ENCODE measurements around the gene MTFP1. TPM values are rescaled to one million over a fixed set of nuclear protein-coding genes. Genes with fewer than 3 reads are reported as not detected.

Gene MTFP1
- polyA plus RNA-seq, 1 donor: 9.9 TPM

GRCh38 chr22:30414525-30415047 lies 11.0 kb upstream of the MTFP1 start:
- no peak for DNase-seq
- Histone ChIP-seq H3K27me3 (ENCODE audit: control insufficient read depth, insufficient read depth, low read length) (no peaks in the 10 kb centered on the region), H3K27ac (ENCODE audit: low read length) (no peak overlapping the region), H3K36me3 (ENCODE audit: control insufficient read depth, insufficient read depth, low read length) (peaks cover 55% of the 10 kb centered on the region), H3K4me3 (ENCODE audit: low read length) (no peak overlapping the region), H3K9me3 (ENCODE audit: control insufficient read depth, low read depth, low read length) (no peaks in the 10 kb centered on the region), H3K4me1 (ENCODE audit: control insufficient read depth, insufficient read depth, low read length) (peaks cover 37% of the 10 kb centered on the region)
- no CpG with 5 or more reads among the region's 4 CpGs for WGBS (ENCODE audit: insufficient coverage, low lambda C conversion rate)

- WGBS (ENCODE audit: insufficient coverage, low lambda C conversion rate): no CpG with 5 or more reads among the region's 2 CpGs
- DNase-seq: peak; percentile 85 to 90
Observed at GRCh38 chr22:30416403-30416802, 9.2 kb upstream of the MTFP1 start.

GRCh38 chr22:30416837-30417236 lies 8.7 kb upstream of the MTFP1 start:
- Histone ChIP-seq H3K36me3 (ENCODE audit: control insufficient read depth, insufficient read depth, low read length) (peaks cover 46% of the 10 kb centered on the region), H3K4me3 (ENCODE audit: low read length) (no peak overlapping the region), H3K27ac (ENCODE audit: low read length) (peak overlapping the region; percentile 82), H3K4me1 (ENCODE audit: control insufficient read depth, insufficient read depth, low read length) (peaks cover 52% of the 10 kb centered on the region), H3K9me3 (ENCODE audit: control insufficient read depth, low read depth, low read length) (no peaks in the 10 kb centered on the region), H3K27me3 (ENCODE audit: control insufficient read depth, insufficient read depth, low read length) (no peaks in the 10 kb centered on the region)
- no peak for DNase-seq
- WGBS (ENCODE audit: insufficient coverage, low lambda C conversion rate): no CpG with 5 or more reads among the region's 1 CpG

More at GRCh38 chr22:30416403-30416802, 9.2 kb upstream of the MTFP1 start:
- H3K27me3 ChIP-seq (ENCODE audit: control insufficient read depth, insufficient read depth, low read length): no peaks in the 10 kb centered on the region
- H3K9me3 ChIP-seq (ENCODE audit: control insufficient read depth, low read depth, low read length): no peaks in the 10 kb centered on the region
- H3K4me1 ChIP-seq (ENCODE audit: control insufficient read depth, insufficient read depth, low read length): peaks cover 51% of the 10 kb centered on the region
- H3K27ac ChIP-seq (ENCODE audit: low read length): peak overlapping the region; percentile 82
- H3K4me3 ChIP-seq (ENCODE audit: low read length): no peak overlapping the region
- peaks cover 49% of the 10 kb centered on the region for H3K36me3 ChIP-seq (ENCODE audit: control insufficient read depth, insufficient read depth, low read length)

GRCh38 chr22:30420347-30421125 lies 5.0 kb upstream of the MTFP1 start:
- H3K4me3 ChIP-seq (ENCODE audit: low read length): no peak overlapping the region
- H3K36me3 ChIP-seq (ENCODE audit: control insufficient read depth, insufficient read depth, low read length): peaks cover 20% of the 10 kb centered on the region
- DNase-seq: no peak
- H3K27ac ChIP-seq (ENCODE audit: low read length): peak overlapping the region; percentile 99
- H3K9me3 ChIP-seq (ENCODE audit: control insufficient read depth, low read depth, low read length): no peaks in the 10 kb centered on the region
- no CpG with 5 or more reads among the region's 6 CpGs for WGBS (ENCODE audit: insufficient coverage, low lambda C conversion rate)
- peaks cover 77% of the 10 kb centered on the region for H3K4me1 ChIP-seq (ENCODE audit: control insufficient read depth, insufficient read depth, low read length)
- H3K27me3 ChIP-seq (ENCODE audit: control insufficient read depth, insufficient read depth, low read length): no peaks in the 10 kb centered on the region

GRCh38 chr22:30421695-30422480 lies 3.7 kb upstream of the MTFP1 start:
- no peaks in the 10 kb centered on the region for H3K27me3 ChIP-seq (ENCODE audit: control insufficient read depth, insufficient read depth, low read length)
- peak; percentile 88 to 95 for DNase-seq
- peak overlapping the region; percentile 99 for H3K27ac ChIP-seq (ENCODE audit: low read length)
- H3K4me3 ChIP-seq (ENCODE audit: low read length): no peak overlapping the region
- no peaks in the 10 kb centered on the region for H3K9me3 ChIP-seq (ENCODE audit: control insufficient read depth, low read depth, low read length)
- peaks cover 64% of the 10 kb centered on the region for H3K4me1 ChIP-seq (ENCODE audit: control insufficient read depth, insufficient read depth, low read length)
- H3K36me3 ChIP-seq (ENCODE audit: control insufficient read depth, insufficient read depth, low read length): peaks cover 12% of the 10 kb centered on the region
- 25% methylated on average over 2 of the region's 8 CpGs for WGBS (ENCODE audit: insufficient coverage, low lambda C conversion rate)

- no peaks in the 10 kb centered on the region for H3K9me3 ChIP-seq (ENCODE audit: control insufficient read depth, low read depth, low read length)
- H3K4me1 ChIP-seq (ENCODE audit: control insufficient read depth, insufficient read depth, low read length): peaks cover 56% of the 10 kb centered on the region
- DNase-seq: peak; percentile 77 to 90
- H3K27me3 ChIP-seq (ENCODE audit: control insufficient read depth, insufficient read depth, low read length): no peaks in the 10 kb centered on the region
- H3K27ac ChIP-seq (ENCODE audit: low read length): peak overlapping the region; percentile 99
- 40% methylated on average over 1 of the region's 18 CpGs for WGBS (ENCODE audit: insufficient coverage, low lambda C conversion rate)
- H3K36me3 ChIP-seq (ENCODE audit: control insufficient read depth, insufficient read depth, low read length): peaks cover 8% of the 10 kb centered on the region
- peak overlapping the region; percentile 48 for H3K4me3 ChIP-seq (ENCODE audit: low read length)
Observed at GRCh38 chr22:30422481-30423300, 2.9 kb upstream of the MTFP1 start.

- H3K4me3 ChIP-seq (ENCODE audit: low read length): peak overlapping the region; percentile 48
- H3K9me3 ChIP-seq (ENCODE audit: control insufficient read depth, low read depth, low read length): no peaks in the 10 kb centered on the region
- DNase-seq: no peak
- peak overlapping the region; percentile 99 for H3K27ac ChIP-seq (ENCODE audit: low read length)
- no CpG with 5 or more reads among the region's 45 CpGs for WGBS (ENCODE audit: insufficient coverage, low lambda C conversion rate)
- no peaks in the 10 kb centered on the region for H3K27me3 ChIP-seq (ENCODE audit: control insufficient read depth, insufficient read depth, low read length)
- H3K4me1 ChIP-seq (ENCODE audit: control insufficient read depth, insufficient read depth, low read length): peaks cover 49% of the 10 kb centered on the region
- H3K36me3 ChIP-seq (ENCODE audit: control insufficient read depth, insufficient read depth, low read length): peaks cover 3% of the 10 kb centered on the region
Observed at GRCh38 chr22:30423301-30423958, 2.1 kb upstream of the MTFP1 start.

GRCh38 chr22:30423959-30424533 lies 1.5 kb upstream of the MTFP1 start:
- Histone ChIP-seq H3K4me3 (ENCODE audit: low read length) (peak overlapping the region; percentile 48), H3K4me1 (ENCODE audit: control insufficient read depth, insufficient read depth, low read length) (peaks cover 44% of the 10 kb centered on the region), H3K27me3 (ENCODE audit: control insufficient read depth, insufficient read depth, low read length) (no peaks in the 10 kb centered on the region), H3K9me3 (ENCODE audit: control insufficient read depth, low read depth, low read length) (no peaks in the 10 kb centered on the region), H3K27ac (ENCODE audit: low read length) (peak overlapping the region; percentile 99), H3K36me3 (ENCODE audit: control insufficient read depth, insufficient read depth, low read length) (peaks cover 3% of the 10 kb centered on the region)
- peak; percentile 99 to 100 for DNase-seq
- no CpG with 5 or more reads among the region's 31 CpGs for WGBS (ENCODE audit: insufficient coverage, low lambda C conversion rate)

GRCh38 chr22:30424534-30425326 lies 838 bp upstream of the MTFP1 start:
- peaks cover 40% of the 10 kb centered on the region for H3K4me1 ChIP-seq (ENCODE audit: control insufficient read depth, insufficient read depth, low read length)

More at GRCh38 chr22:30424534-30425326, 838 bp upstream of the MTFP1 start:
- H3K27ac ChIP-seq (ENCODE audit: low read length): peak overlapping the region; percentile 99
- 27% methylated on average over 5 of the region's 20 CpGs for WGBS (ENCODE audit: insufficient coverage, low lambda C conversion rate)
- H3K27me3 ChIP-seq (ENCODE audit: control insufficient read depth, insufficient read depth, low read length): no peaks in the 10 kb centered on the region
- DNase-seq: no peak
- peaks cover 3% of the 10 kb centered on the region for H3K36me3 ChIP-seq (ENCODE audit: control insufficient read depth, insufficient read depth, low read length)
- H3K4me3 ChIP-seq (ENCODE audit: low read length): peak overlapping the region; percentile 48
- no peaks in the 10 kb centered on the region for H3K9me3 ChIP-seq (ENCODE audit: control insufficient read depth, low read depth, low read length)
